ENCODE results near the gene C10orf90. TPM values are rescaled to one million over a fixed set of nuclear protein-coding genes. Genes with fewer than 3 reads are reported as not detected.
A peak's percentile ranks its signal among the peaks of the same experiment; 100 is the strongest.

C10orf90 gene
- total and polyA plus RNA-seq, 4 donors, result not detected

- Histone ChIP-seq H3K9me3 (ENCODE audit: control insufficient read depth in 4 of 4, insufficient read depth in 3 of 4, low read length in 3 of 4) (peaks cover 0 to 5% (median 0%) of the 10 kb centered on the region in 4 donors), H3K36me3 (ENCODE audit: control insufficient read depth in 4 of 4, insufficient read depth in 4 of 4, low read length in 4 of 4) (no peaks in the 10 kb centered on the region), H3K4me3 (no peak overlapping the region), H3K27me3 (ENCODE audit: control insufficient read depth in 3 of 3, insufficient read depth in 3 of 3, low read length in 2 of 3) (no peaks in the 10 kb centered on the region), H3K4me1 (ENCODE audit: control insufficient read depth in 5 of 5, insufficient read depth in 5 of 5, low read length in 5 of 5) (peaks cover 0 to 23% (median 5%) of the 10 kb centered on the region in 5 donors), H3K27ac (ENCODE audit: low read depth in 1 of 2, low read length in 1 of 2) (no peak overlapping the region), H3K9ac (ENCODE audit: insufficient read depth in 1 of 2, low read length in 2 of 2) (no peak overlapping the region)
- ATAC-seq (ENCODE audit: insufficient read depth, low FRiP score) (no peak), DNase-seq (peak; percentile 31 to 60 (median 56))
- WGBS, 2 donors, result 79 to 83% methylated on average over 12 of the region's 12 CpGs
- TF ChIP-seq CTCF (IDR thresholded peaks at IDR 0.05; ENCODE audit: control extremely low read depth, extremely low read depth), result no peak
Measured at GRCh38 chr10:126503392-126504062, 167.0 kb downstream of the C10orf90 start.

GRCh38 chr10:126502441-126502840 is 168.1 kb downstream of the C10orf90 start:
- WGBS, 2 donors, result 75 to 81% methylated on average over 1 of the region's 1 CpG
- Histone ChIP-seq H3K9ac (ENCODE audit: insufficient read depth in 1 of 2, low read length in 2 of 2) (no peak overlapping the region), H3K4me3 (no peak overlapping the region), H3K4me1 (ENCODE audit: control insufficient read depth in 5 of 5, insufficient read depth in 5 of 5, low read length in 5 of 5) (peaks cover 0 to 23% (median 5%) of the 10 kb centered on the region in 5 donors), H3K9me3 (ENCODE audit: control insufficient read depth in 4 of 4, insufficient read depth in 3 of 4, low read length in 3 of 4) (peaks cover 0 to 5% (median 0%) of the 10 kb centered on the region in 4 donors), H3K36me3 (ENCODE audit: control insufficient read depth in 4 of 4, insufficient read depth in 4 of 4, low read length in 4 of 4) (no peaks in the 10 kb centered on the region), H3K27me3 (ENCODE audit: control insufficient read depth in 3 of 3, insufficient read depth in 3 of 3, low read length in 2 of 3) (no peaks in the 10 kb centered on the region), H3K27ac (ENCODE audit: low read depth in 1 of 2, low read length in 1 of 2) (no peak overlapping the region)
- no peak for TF ChIP-seq CTCF (IDR thresholded peaks at IDR 0.05; ENCODE audit: control extremely low read depth, extremely low read depth)
- no peak for DNase-seq
- ATAC-seq (ENCODE audit: insufficient read depth, low FRiP score), result no peak

GRCh38 chr10:126501828-126502227 is 168.7 kb downstream of the C10orf90 start:
- Histone ChIP-seq H3K9me3 (ENCODE audit: control insufficient read depth in 4 of 4, insufficient read depth in 3 of 4, low read length in 3 of 4) (peaks cover 0 to 5% (median 0%) of the 10 kb centered on the region in 4 donors), H3K4me1 (ENCODE audit: control insufficient read depth in 5 of 5, insufficient read depth in 5 of 5, low read length in 5 of 5) (peaks cover 0 to 23% (median 5%) of the 10 kb centered on the region in 5 donors), H3K27ac (ENCODE audit: low read depth in 1 of 2, low read length in 1 of 2) (no peak overlapping the region), H3K9ac (ENCODE audit: insufficient read depth in 1 of 2, low read length in 2 of 2) (no peak overlapping the region), H3K27me3 (ENCODE audit: control insufficient read depth in 3 of 3, insufficient read depth in 3 of 3, low read length in 2 of 3) (no peaks in the 10 kb centered on the region), H3K36me3 (ENCODE audit: control insufficient read depth in 4 of 4, insufficient read depth in 4 of 4, low read length in 4 of 4) (no peaks in the 10 kb centered on the region), H3K4me3 (no peak overlapping the region)
- WGBS, 2 donors, result 88 to 98% methylated on average over 4 to 5 of the region's 5 CpGs
- DNase-seq (no peak), ATAC-seq (ENCODE audit: insufficient read depth, low FRiP score) (no peak)
- TF ChIP-seq CTCF (IDR thresholded peaks at IDR 0.05; ENCODE audit: control extremely low read depth, extremely low read depth), result no peak

All from lung (tissue), 12 donors.